T-cell (primary cell): ENCODE results near the gene ODAD3. TPM values are rescaled to one million over a fixed set of nuclear protein-coding genes. Genes with fewer than 3 reads are reported as not detected.
"Not testable (repeated sequence)": the region's sequence is repeated elsewhere in the genome, so short reads cannot be mapped to it uniquely, and the experiment has no call there.

Source experiments
- ATAC-seq, 4 experiments: fragments of 200-7000 bp in 3 of 4; fragments of 150-1000 bp in 1 of 4; cut with Tn5 transposase; replicated peaks in 1 of 4; 1 replicate in 3 of 4; 2 replicates in 1 of 4; pipeline ENCODE4 v1.10.0; 2021; ENCODE audit warnings: moderate library complexity in 3 of 4, mild to moderate bottlenecking in 2 of 4, moderate number of reproducible peaks in 1 of 4
- CTCF ChIA-PET, 2 donors: fragments of 300-600 bp; sonication (Branson Sonifier 250); formaldehyde crosslinking; loops; one replicate each; lab custom pipeline; 2022; ENCODE audit warnings: antibody characterized with exemption in 2 of 2; lab: Charles Lee
- POLR2A ChIA-PET, 2 donors: fragments of 300-600 bp; sonication (Branson Sonifier 250); formaldehyde crosslinking; loops; one replicate each; lab custom pipeline; 2022; ENCODE audit warnings: antibody characterized with exemption in 2 of 2; lab: Charles Lee
- DNase-seq, 35 experiments: peaks; one replicate each; pipeline versions ENCODE4 v3.0.0 to v3.0.0-alpha.2; 2013 to 2023
- H3K27ac ChIP-seq: one replicate; pipeline ENCODE4 v1.5.1; 2013; ENCODE audit warnings: low read length
- H3K27me3 ChIP-seq, 2 experiments: replicated peaks in 1 of 2; 1 replicate in 1 of 2; 2 replicates in 1 of 2; pipeline versions ENCODE4 v1.6.1 to v1.7.0; 2013; ENCODE audit warnings: low read length in 1 of 2, mixed read lengths in 1 of 2; ENCODE audit not compliant: control insufficient read depth in 2 of 2, insufficient read depth in 2 of 2; ENCODE audit errors: extremely low read depth in 1 of 2
- H3K36me3 ChIP-seq, 2 donors: 1 replicate in 1 of 2; 2 replicates in 1 of 2; pipeline versions ENCODE4 v1.6.1 to v1.7.0; 2013; ENCODE audit warnings: low read length in 1 of 2; ENCODE audit not compliant: control insufficient read depth in 2 of 2, insufficient read depth in 1 of 2; ENCODE audit errors: extremely low read depth in 1 of 2
- H3K4me1 ChIP-seq, 2 experiments: 1 replicate in 1 of 2; 2 replicates in 1 of 2; pipeline versions ENCODE4 v1.6.1 to v1.7.0; 2013; ENCODE audit warnings: low read length in 2 of 2, mixed read lengths in 1 of 2; ENCODE audit not compliant: insufficient read depth in 2 of 2, control insufficient read depth in 1 of 2; ENCODE audit errors: extremely low read depth in 1 of 2
- H3K4me3 ChIP-seq, 2 donors: 1 replicate in 1 of 2; 2 replicates in 1 of 2; pipeline versions ENCODE4 v1.5.1 to v1.7.0; 2013; ENCODE audit warnings: mild to moderate bottlenecking in 2 of 2, low read length in 1 of 2, moderate library complexity in 1 of 2; ENCODE audit not compliant: control insufficient read depth in 1 of 2; ENCODE audit errors: extremely low read depth in 1 of 2
- H3K9me3 ChIP-seq: 2 replicates; pipeline ENCODE4 v1.7.0; 2013
- H3K27ac Mint-ChIP-seq, 2 donors: one replicate each; pipeline ENCODE4 v1.8.0; 2020 to 2021; ENCODE audit warnings: mild to moderate bottlenecking in 2 of 2, mixed read lengths in 2 of 2
- H3K27me3 Mint-ChIP-seq, 2 donors: one replicate each; pipeline ENCODE4 v1.8.0; 2021 to 2022; ENCODE audit warnings: mixed read lengths in 2 of 2
- H3K36me3 Mint-ChIP-seq: one replicate; pipeline ENCODE4 v1.8.0; 2021; ENCODE audit warnings: mixed read lengths
- H3K4me1 Mint-ChIP-seq, 3 donors: one replicate each; pipeline ENCODE4 v1.8.0; 2020 to 2022; ENCODE audit warnings: mixed read lengths in 3 of 3, mild to moderate bottlenecking in 1 of 3
- H3K4me3 Mint-ChIP-seq, 3 donors: one replicate each; pipeline ENCODE4 v1.8.0; 2020 to 2022; ENCODE audit warnings: mild to moderate bottlenecking in 3 of 3, mixed read lengths in 3 of 3, moderate library complexity in 3 of 3
- H3K9me3 Mint-ChIP-seq, 3 donors: one replicate each; pipeline ENCODE4 v1.8.0; 2020 to 2022; ENCODE audit warnings: mixed read lengths in 3 of 3
- WGBS: methylation state at CpG from one replicate; pipeline ENCODE4 v1.1.5; 2013; ENCODE audit warnings: missing lambda C conversion rate; ENCODE audit not compliant: insufficient coverage; 5-methylcytosine and 5-hydroxymethylcytosine counted together
- total RNA-seq, 35 experiments: library from RNA in 6 of 35; stranded (reverse) in 6 of 35; fragments of 120-200 nt in 1 of 35; gene quantifications; one replicate each; pipeline versions ENCODE4 v1.2.1 to v1.2.4 and lab custom pipeline; 2013 to 2026

The ODAD3 gene
- total RNA-seq, 5 donors from 2014 or later (not counting 1 experiment from before 2014, with no cell fraction given), result 0.20 TPM; not detected in 4

- DNase-seq (no peak), ATAC-seq (no peak)
- H3K9me3 ChIP-seq, result no peaks in the 10 kb centered on the region
- H3K4me3 ChIP-seq, result no peak overlapping the region
- Mint-ChIP-seq H3K27ac (no peak overlapping the region), H3K36me3 (no peaks in the 10 kb centered on the region), H3K9me3 (no peaks in the 10 kb centered on the region), H3K4me1 (peaks cover 0 to 2% (median 0%) of the 10 kb centered on the region in 3 donors), H3K27me3 (peaks cover 16% of the 10 kb centered on the region in 2 donors), H3K4me3 (no peak overlapping the region)
- no peak overlapping the region for H3K27ac ChIP-seq
- peaks cover 0 to 3% of the 10 kb centered on the region in 2 experiments for H3K4me1 ChIP-seq
- no peaks in the 10 kb centered on the region for H3K36me3 ChIP-seq
- POLR2A ChIA-PET, result no interaction called here
- H3K27me3 ChIP-seq, result peaks cover 0 to 24% of the 10 kb centered on the region in 2 experiments
- CTCF ChIA-PET, result interaction anchor here in 1 of 2 donors (0.6 kb wide), 1 partner anchor 103 kb away, joined by 3 read pairs; no protein-coding TSS in a partner anchor
- 86% methylated on average over 6 of the region's 7 CpGs for WGBS
Observed at GRCh38 chr19:11456659-11457058, 21.7 kb upstream of the ODAD3 start.

GRCh38 chr19:11455233-11455554 lies 20.3 kb upstream of the ODAD3 start:
- H3K9me3 Mint-ChIP-seq, DNase-seq, POLR2A ChIA-PET, H3K4me1 Mint-ChIP-seq, H3K4me3 Mint-ChIP-seq, ATAC-seq, H3K27ac ChIP-seq, H3K36me3 ChIP-seq, H3K9me3 ChIP-seq, H3K4me3 ChIP-seq, H3K27ac Mint-ChIP-seq, H3K36me3 Mint-ChIP-seq, CTCF ChIA-PET, H3K4me1 ChIP-seq: not testable (repeated sequence)
- H3K27me3 ChIP-seq, result peaks cover 0 to 18% of the 10 kb centered on the region in 2 experiments
- peaks cover 10 to 13% of the 10 kb centered on the region in 2 donors for H3K27me3 Mint-ChIP-seq
- WGBS, result 85% methylated on average over 4 of the region's 9 CpGs

GRCh38 chr19:11453468-11454341 lies 18.8 kb upstream of the ODAD3 start:
- CTCF ChIA-PET, result no interaction called here

GRCh38 chr19:11452620-11453310 lies 17.8 kb upstream of the ODAD3 start:
- DNase-seq (no peak), ATAC-seq (no peak)
- Histone ChIP-seq H3K9me3 (no peaks in the 10 kb centered on the region), H3K27ac (no peak overlapping the region), H3K4me1 (peaks cover 0 to 3% of the 10 kb centered on the region in 2 experiments), H3K27me3 (peaks cover 0 to 4% of the 10 kb centered on the region in 2 experiments), H3K36me3 (peaks cover 9 to 20% of the 10 kb centered on the region in 2 donors), H3K4me3 (no peak overlapping the region)
- H3K27me3 Mint-ChIP-seq, result peaks cover 0 to under 1% of the 10 kb centered on the region in 2 donors
- ChIA-PET CTCF (interaction anchor here in 1 of 2 donors (0.7 kb wide), 3 partner anchors 535 to 1086 kb away, joined by 4 to 5 read pairs (median 4); no protein-coding TSS in a partner anchor), POLR2A (no interaction called here)
- WGBS, result 94% methylated on average over 25 of the region's 33 CpGs
- H3K4me1 Mint-ChIP-seq, result peaks cover 0 to 2% (median 0%) of the 10 kb centered on the region in 3 donors
- H3K36me3 Mint-ChIP-seq, result peaks cover 6% of the 10 kb centered on the region
- H3K4me3 Mint-ChIP-seq, result no peak overlapping the region
- H3K9me3 Mint-ChIP-seq, result no peaks in the 10 kb centered on the region
- H3K27ac Mint-ChIP-seq, result no peak overlapping the region

More at GRCh38 chr19:11453468-11454341, 18.8 kb upstream of the ODAD3 start:
- no peak overlapping the region for H3K27ac Mint-ChIP-seq
- Histone ChIP-seq H3K4me3 (no peak overlapping the region), H3K4me1 (peaks cover 0 to 3% of the 10 kb centered on the region in 2 experiments), H3K27me3 (peaks cover 0 to 11% of the 10 kb centered on the region in 2 experiments), H3K36me3 (peaks cover 4 to 11% of the 10 kb centered on the region in 2 donors), H3K9me3 (no peaks in the 10 kb centered on the region), H3K27ac (no peak overlapping the region)
- no peak overlapping the region for H3K4me3 Mint-ChIP-seq
- H3K4me1 Mint-ChIP-seq, result peaks cover 0 to 2% (median 0%) of the 10 kb centered on the region in 3 donors
- POLR2A ChIA-PET, result no interaction called here
- WGBS, result 88% methylated on average over 13 of the region's 27 CpGs
- H3K9me3 Mint-ChIP-seq, result no peaks in the 10 kb centered on the region
- ATAC-seq, result peak in 1 of 4 experiments; percentile 46
- DNase-seq, result peak in 11 of 35 experiments; percentile 13 to 42 (median 20)
- H3K27me3 Mint-ChIP-seq, result peaks cover 5 to 9% of the 10 kb centered on the region in 2 donors
- H3K36me3 Mint-ChIP-seq, result peaks cover 6% of the 10 kb centered on the region

GRCh38 chr19:11451871-11452619 lies 17.1 kb upstream of the ODAD3 start:
- Mint-ChIP-seq H3K9me3 (no peaks in the 10 kb centered on the region), H3K36me3 (peaks cover 6% of the 10 kb centered on the region), H3K27ac (no peak overlapping the region), H3K27me3 (no peaks in the 10 kb centered on the region), H3K4me1 (peaks cover 0 to 2% (median 0%) of the 10 kb centered on the region in 3 donors), H3K4me3 (no peak overlapping the region)
- Histone ChIP-seq H3K4me3 (no peak overlapping the region), H3K9me3 (no peaks in the 10 kb centered on the region), H3K36me3 (peaks cover 14 to 26% of the 10 kb centered on the region in 2 donors), H3K27me3 (no peaks in the 10 kb centered on the region), H3K4me1 (peaks cover 0 to 3% of the 10 kb centered on the region in 2 experiments), H3K27ac (no peak overlapping the region)
- POLR2A ChIA-PET, result interaction anchor here in 1 of 2 donors (0.6 kb wide), 1 partner anchor 62 kb away, joined by 8 read pairs; no protein-coding TSS in a partner anchor
- ATAC-seq, result no peak
- no peak for DNase-seq
- 51% methylated on average over 11 of the region's 25 CpGs for WGBS
- CTCF ChIA-PET, result interaction anchor here (0.6 to 1.0 kb wide), 5 partner anchors 8 to 1086 kb away, joined by 4 to 7 read pairs (median 5); no protein-coding TSS in a partner anchor
